Fibroblast of lung (primary cell): ENCODE data around the gene GTF3C1. TPM values are rescaled to one million over a fixed set of nuclear protein-coding genes. Genes with fewer than 3 reads are reported as not detected.

Source experiments
- DNase-seq, 2 donors: peaks; one replicate each; pipeline versions ENCODE4 v3.0.0 to v3.0.0-alpha.2; 2010; ENCODE audit warnings: low read depth in 2 of 2
- H2AFZ ChIP-seq: 2 replicates; pipeline ENCODE4 v1.5.1; 2012; ENCODE audit warnings: low read length, control low read depth, inconsistent platforms
- H3K27ac ChIP-seq: 2 replicates; pipeline ENCODE4 v1.5.1; 2011; ENCODE audit warnings: low read length, control low read depth; ENCODE audit not compliant: insufficient read depth
- H3K27me3 ChIP-seq: 2 replicates; pipeline ENCODE4 v1.5.1; 2011; ENCODE audit warnings: mild to moderate bottlenecking, low read length; ENCODE audit not compliant: control insufficient read depth, insufficient read depth
- H3K36me3 ChIP-seq: 2 replicates; pipeline ENCODE4 v1.5.1; 2011; ENCODE audit warnings: low read length; ENCODE audit not compliant: control insufficient read depth, insufficient read depth
- H3K4me1 ChIP-seq: 2 replicates; pipeline ENCODE4 v1.5.1; 2011; ENCODE audit warnings: low read length; ENCODE audit not compliant: control insufficient read depth, insufficient read depth; ENCODE audit errors: extremely low read depth
- H3K4me2 ChIP-seq: 2 replicates; pipeline ENCODE4 v1.5.1; 2011; ENCODE audit warnings: low read length, control low read depth; ENCODE audit not compliant: insufficient read depth; ENCODE audit errors: extremely low read depth
- H3K4me3 ChIP-seq, 4 experiments: fragments of 200-600 bp in 1 of 4; sonication (generic) in 1 of 4; replicated peaks in 1 of 4; 2 replicates each; pipeline ENCODE4 v1.5.1; 2011 to 2016; ENCODE audit warnings: low read length in 4 of 4, low read depth in 3 of 4, mild to moderate bottlenecking in 3 of 4, control low read depth in 2 of 4, inconsistent platforms in 1 of 4, mixed read lengths in 1 of 4; ENCODE audit not compliant: insufficient read depth in 1 of 4; ENCODE audit errors: control extremely low read depth in 1 of 4
- H3K79me2 ChIP-seq: 2 replicates; pipeline ENCODE4 v1.5.1; 2012; ENCODE audit warnings: mild to moderate bottlenecking, low read length, inconsistent platforms; ENCODE audit not compliant: control insufficient read depth, insufficient read depth
- H3K9ac ChIP-seq: 2 replicates; pipeline ENCODE4 v1.5.1; 2011; ENCODE audit warnings: mild to moderate bottlenecking, low read length, control low read depth; ENCODE audit not compliant: insufficient read depth
- H3K9me3 ChIP-seq: 2 replicates; pipeline ENCODE4 v1.5.1; 2012; ENCODE audit warnings: low read depth, low read length; ENCODE audit not compliant: control insufficient read depth, insufficient read depth
- H4K20me1 ChIP-seq: 2 replicates; pipeline ENCODE4 v1.5.1; 2011; ENCODE audit warnings: low read length; ENCODE audit not compliant: control insufficient read depth, insufficient read depth; ENCODE audit errors: extremely low read depth
- CTCF ChIP-seq, 2 donors: IDR thresholded peaks in 1 of 2; conservative IDR thresholded peaks in 1 of 2; 1 replicate in 1 of 2; 2 replicates in 1 of 2; pipeline ENCODE4 v1.5.1; 2011 to 2012; ENCODE audit warnings: low read length in 2 of 2, control low read depth in 1 of 2, inconsistent platforms in 1 of 2, low read depth in 1 of 2, mild to moderate bottlenecking in 1 of 2
- EZH2 ChIP-seq: IDR thresholded peaks from 2 replicates; pipeline ENCODE4 v1.5.1; 2012; ENCODE audit warnings: low read length, control low read depth, mild to moderate bottlenecking; ENCODE audit errors: missing control alignments
- polyA plus RNA-seq, 2 donors: library from polyadenylated mRNA; depleted of rRNA in 1 of 2; stranded (reverse) in 1 of 2; unstranded in 1 of 2; fragments of >200 nt; gene quantifications; 2 replicates each; pipeline ENCODE4 v1.2.1, GENCODE V29; 2011 to 2012; ENCODE audit warnings: missing spikeins in 1 of 2
- total RNA-seq: library from RNA; depleted of rRNA; stranded (reverse); fragments of >200 nt; gene quantifications from 2 replicates; pipeline ENCODE4 v1.2.1, GENCODE V29; 2014

Gene GTF3C1
- total and polyA plus RNA-seq, 2 donors (not counting 1 experiment from before 2014, with no cell fraction given) = 20.1 to 75.3 TPM

DNA sequence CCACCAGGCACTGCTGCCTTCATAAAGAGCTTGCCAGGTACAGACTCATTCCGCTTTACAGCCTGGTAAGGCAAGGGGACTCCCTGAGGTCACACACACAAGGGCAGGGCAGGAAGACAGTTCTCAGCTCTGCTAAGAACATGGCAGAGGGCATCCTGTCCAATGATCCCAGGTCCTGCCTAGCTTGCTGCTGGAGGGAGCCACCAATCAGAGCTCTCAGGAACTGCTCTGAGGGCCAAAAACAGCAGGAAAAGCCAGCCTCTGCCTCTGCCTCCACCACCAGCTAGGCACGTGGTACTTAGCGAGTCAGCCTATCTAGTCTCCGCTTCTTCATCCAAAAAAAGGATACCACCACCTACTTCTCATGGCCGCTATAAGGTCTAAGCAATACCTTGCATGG lies 66.1 kb downstream of the GTF3C1 start:
- TF ChIP-seq EZH2 (no peak), CTCF (conservative IDR thresholded peaks at IDR 0.05 in 1 of 2, IDR thresholded peaks at IDR 0.05 in 1 of 2; ENCODE audit: low read depth in 1 of 2, low read length in 2 of 2) (no peak)
- Histone ChIP-seq H3K9ac (no peak overlapping the region), H3K4me2 (no peak overlapping the region), H4K20me1 (no peaks in the 10 kb centered on the region), H3K4me1 (no peaks in the 10 kb centered on the region), H3K27ac (no peak overlapping the region), H3K36me3 (peaks cover 41% of the 10 kb centered on the region), H3K9me3 (no peaks in the 10 kb centered on the region), H3K79me2 (no peaks in the 10 kb centered on the region), H2AFZ (no peak overlapping the region), H3K27me3 (no peaks in the 10 kb centered on the region), H3K4me3 (no peak overlapping the region)
- no peak for DNase-seq

- no peaks in the 10 kb centered on the region for H3K79me2 ChIP-seq
- no peak overlapping the region for H3K27ac ChIP-seq
- peaks cover 38% of the 10 kb centered on the region for H3K36me3 ChIP-seq
- DNase-seq = no peak
- TF ChIP-seq CTCF (conservative IDR thresholded peaks at IDR 0.05 in 1 of 2, IDR thresholded peaks at IDR 0.05 in 1 of 2; ENCODE audit: low read depth in 1 of 2, low read length in 2 of 2) (no peak), EZH2 (no peak)
- no peaks in the 10 kb centered on the region for H3K9me3 ChIP-seq
- H3K4me1 ChIP-seq = no peaks in the 10 kb centered on the region
- no peak overlapping the region for H2AFZ ChIP-seq
- H3K9ac ChIP-seq = no peak overlapping the region
- H3K4me3 ChIP-seq = no peak overlapping the region
- no peaks in the 10 kb centered on the region for H4K20me1 ChIP-seq
- H3K27me3 ChIP-seq = no peaks in the 10 kb centered on the region
- H3K4me2 ChIP-seq = no peak overlapping the region
Measured at GRCh38 chr16:27483088-27483437, 66.7 kb downstream of the GTF3C1 start.

- Histone ChIP-seq H3K27me3 (no peaks in the 10 kb centered on the region), H3K9ac (no peak overlapping the region), H3K4me1 (no peaks in the 10 kb centered on the region), H3K9me3 (no peaks in the 10 kb centered on the region), H3K36me3 (peaks cover 36% of the 10 kb centered on the region), H4K20me1 (no peaks in the 10 kb centered on the region), H3K4me3 (no peak overlapping the region), H2AFZ (no peak overlapping the region), H3K79me2 (no peaks in the 10 kb centered on the region), H3K27ac (no peak overlapping the region), H3K4me2 (no peak overlapping the region)
- TF ChIP-seq EZH2 = no peak
- no peak for TF ChIP-seq CTCF (conservative IDR thresholded peaks at IDR 0.05 in 1 of 2, IDR thresholded peaks at IDR 0.05 in 1 of 2; ENCODE audit: low read depth in 1 of 2, low read length in 2 of 2)
- no peak for DNase-seq
Measured at GRCh38 chr16:27482397-27483087, 67.2 kb downstream of the GTF3C1 start.
